CD4-positive, alpha-beta T cell treated with Interleukin-10 for 1 hour (primary cell): Measurements from ENCODE around the gene GALR3.

Experiments
- DNase-seq: peaks from one replicate; pipeline ENCODE4 v3.0.0-alpha.2; 2020

GALR3 gene

GRCh38 chr22:37803639-37804351 lies 19.4 kb upstream of the GALR3 start:
- no peak for DNase-seq

DNA sequence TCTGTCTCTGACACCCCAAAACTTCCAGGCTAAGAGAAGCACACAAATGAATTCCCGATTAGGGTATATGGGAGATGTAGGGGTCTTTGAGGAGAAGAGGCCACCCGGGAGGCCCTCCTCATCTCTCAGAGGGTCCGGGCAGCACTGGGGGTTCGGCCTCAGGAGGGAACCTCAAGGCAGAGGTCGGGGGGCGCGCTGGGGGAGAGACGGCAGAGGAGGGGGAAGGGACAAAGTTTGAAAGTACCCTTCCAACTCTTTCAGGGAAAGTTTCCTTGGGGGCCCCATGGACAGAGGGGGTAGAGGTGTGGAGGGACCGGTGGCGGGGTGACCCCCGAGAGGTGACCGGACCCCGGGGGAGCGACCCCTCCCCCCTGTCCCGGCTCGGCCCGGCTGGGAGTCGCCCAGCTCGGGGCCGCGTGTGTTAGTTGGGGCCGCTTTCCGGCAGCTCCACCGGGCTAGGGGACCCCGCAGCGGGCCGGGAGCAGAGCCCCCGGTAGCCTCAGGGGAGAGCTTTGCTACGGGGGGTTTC lies 18.8 kb upstream of the GALR3 start:
- DNase-seq: no peak

GRCh38 chr22:37804881-37805809 lies 18.0 kb upstream of the GALR3 start:
- DNase-seq: peak; percentile 77

GRCh38 chr22:37805810-37806277 lies 17.3 kb upstream of the GALR3 start:
- DNase-seq: no peak

DNA sequence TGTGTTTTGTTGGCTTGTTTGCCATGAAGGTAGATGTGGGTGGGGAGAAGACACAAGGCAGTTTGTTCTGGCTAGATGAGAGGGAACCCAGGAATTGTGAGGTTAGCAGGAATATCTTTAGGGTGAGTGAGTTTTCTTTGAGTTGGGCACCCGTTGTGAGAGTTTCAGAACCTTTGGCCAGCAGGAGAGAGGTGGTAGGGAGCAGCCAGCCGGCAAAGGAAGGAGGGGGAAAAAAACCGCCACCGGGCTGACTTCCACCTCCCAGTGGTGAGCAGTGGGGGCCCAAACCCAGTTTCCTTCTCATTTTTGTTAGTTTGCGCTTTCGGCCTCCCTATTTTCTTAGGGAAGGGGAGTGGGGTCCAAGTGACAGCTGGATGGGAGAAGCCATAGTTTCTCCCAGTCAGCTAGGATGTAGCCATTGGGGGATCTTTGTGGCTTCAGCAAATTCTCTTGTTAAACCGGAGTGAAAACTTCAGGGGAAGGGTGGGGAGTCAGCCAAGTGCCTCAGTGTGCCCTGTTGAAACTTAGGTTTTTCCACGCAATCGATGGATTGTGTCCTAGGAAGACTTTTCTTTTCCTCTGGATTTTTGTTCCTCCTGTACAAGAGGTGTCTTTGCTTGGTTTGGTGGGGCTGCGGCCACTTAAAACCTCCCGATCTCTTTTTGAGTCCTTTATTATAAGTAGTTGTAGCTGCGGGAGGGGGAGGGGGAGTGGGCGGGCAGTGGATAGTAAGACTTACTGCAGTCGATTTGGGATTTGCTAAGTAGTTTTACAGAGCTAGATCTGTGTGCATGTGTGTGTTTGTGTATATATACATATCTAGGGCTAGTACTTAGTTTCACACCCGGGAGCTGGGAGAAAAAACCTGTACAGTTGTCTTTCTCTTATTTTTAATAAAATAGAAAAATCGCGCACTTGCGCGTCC lies 16.5 kb upstream of the GALR3 start:
- no peak for DNase-seq

- DNase-seq: peak; percentile 91
These were observed 15.5 kb upstream of the GALR3 start, which contains the start of gene GCAT for GRCh38 chr22:37807410-37808293. Gene GCAT (plus strand): TSS chr22:37807934. CDS start chr22:37807968, 34 bp downstream.

GRCh38 chr22:37808294-37808657 lies 14.9 kb upstream of the GALR3 start:
- DNase-seq: no peak

GRCh38 chr22:37809672-37810333 lies 13.4 kb upstream of the GALR3 start:
- no peak for DNase-seq

- no peak for DNase-seq
These were observed 11.3 kb upstream of the GALR3 start for GRCh38 chr22:37811867-37812266.

GRCh38 chr22:37812869-37813678 lies 10.1 kb upstream of the GALR3 start:
- DNase-seq: no peak

- no peak for DNase-seq
These were observed 7.6 kb upstream of the GALR3 start for GRCh38 chr22:37815593-37815992.

DNA sequence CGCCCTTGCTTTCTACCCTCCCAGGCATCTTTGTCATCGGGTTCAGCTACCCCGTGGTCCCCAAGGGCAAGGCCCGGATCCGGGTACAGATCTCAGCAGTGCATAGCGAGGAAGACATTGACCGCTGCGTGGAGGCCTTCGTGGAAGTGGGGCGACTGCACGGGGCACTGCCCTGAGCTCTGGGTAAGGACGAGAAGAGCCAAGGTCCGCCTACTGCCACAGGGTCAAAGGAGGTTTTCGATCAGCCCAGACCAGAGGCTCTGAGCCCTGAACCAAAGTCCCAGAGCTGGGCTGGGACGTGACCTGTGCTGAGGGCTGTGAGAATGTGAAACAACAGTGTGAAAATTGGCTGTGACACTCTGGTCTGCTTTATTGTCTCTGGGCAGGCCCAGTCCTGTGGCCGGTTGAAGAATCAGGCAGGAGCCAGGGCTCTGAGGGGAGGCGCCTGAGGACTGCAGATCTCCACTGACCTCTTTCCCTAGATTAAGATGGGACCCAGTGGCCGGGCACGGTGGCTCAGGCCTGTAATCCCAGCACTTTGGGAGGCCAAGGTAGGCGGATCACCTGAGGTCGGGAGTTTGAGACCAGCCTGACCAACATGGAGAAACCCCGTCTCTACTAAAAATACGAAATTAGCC lies 6.5 kb upstream of the GALR3 start:
- DNase-seq: no peak

GRCh38 chr22:37817705-37818408 lies 5.3 kb upstream of the GALR3 start:
- DNase-seq: peak; percentile 84

DNA sequence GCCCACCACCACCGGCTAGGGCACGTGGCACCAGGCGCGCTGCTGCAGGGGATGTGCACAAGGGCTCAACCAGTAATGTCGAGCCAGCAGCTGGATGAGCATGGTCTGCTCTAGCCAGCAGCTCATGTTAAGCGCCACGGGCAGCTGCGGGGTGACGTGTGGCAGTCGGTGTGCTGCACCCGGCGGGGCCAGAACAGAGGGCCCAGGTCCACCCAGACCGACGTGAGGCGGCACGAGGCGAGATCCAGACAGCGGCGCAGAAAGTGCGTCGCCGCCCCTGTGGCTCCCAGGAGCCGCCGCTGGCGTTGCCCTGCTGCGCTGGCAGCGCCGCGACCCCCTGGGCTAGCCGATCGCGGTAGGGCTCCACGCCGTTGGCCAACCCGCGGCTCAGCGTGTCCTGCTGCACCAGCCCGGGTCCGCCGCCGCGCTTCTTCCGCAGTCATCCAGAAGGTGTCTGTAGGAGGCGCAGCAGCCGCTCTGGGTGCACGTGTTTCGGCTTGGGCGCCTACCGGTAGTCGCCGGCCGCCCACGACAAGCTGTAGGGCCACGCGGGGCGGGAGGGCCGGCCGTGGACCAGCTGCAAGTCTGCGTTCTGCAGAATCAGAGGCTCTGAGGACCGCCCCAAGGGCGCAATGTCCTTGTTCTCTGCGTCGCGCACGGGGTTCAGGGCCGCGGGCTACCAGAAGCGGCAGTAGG lies 4.6 kb upstream of the GALR3 start:
- peak; percentile 69 for DNase-seq

DNA sequence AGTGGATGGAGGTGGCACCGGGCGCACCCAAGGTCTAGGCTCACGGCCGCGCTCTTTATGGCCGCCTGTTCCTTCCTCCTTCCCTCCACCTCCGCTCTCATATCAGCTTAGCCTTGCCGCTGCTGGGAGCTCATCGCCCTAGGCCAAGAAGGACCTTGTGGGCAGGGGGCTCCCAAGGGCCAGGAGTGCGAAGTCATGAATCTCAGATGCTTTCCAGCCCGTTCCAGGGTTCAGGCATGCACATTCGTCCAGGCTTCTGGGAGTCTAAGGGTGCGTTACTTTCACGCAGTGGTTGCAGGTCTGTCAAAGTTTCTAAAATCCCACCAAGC lies 4.1 kb upstream of the GALR3 start:
- DNase-seq: no peak

GRCh38 chr22:37820350-37820749 lies 2.8 kb upstream of the GALR3 start:
- no peak for DNase-seq

DNA sequence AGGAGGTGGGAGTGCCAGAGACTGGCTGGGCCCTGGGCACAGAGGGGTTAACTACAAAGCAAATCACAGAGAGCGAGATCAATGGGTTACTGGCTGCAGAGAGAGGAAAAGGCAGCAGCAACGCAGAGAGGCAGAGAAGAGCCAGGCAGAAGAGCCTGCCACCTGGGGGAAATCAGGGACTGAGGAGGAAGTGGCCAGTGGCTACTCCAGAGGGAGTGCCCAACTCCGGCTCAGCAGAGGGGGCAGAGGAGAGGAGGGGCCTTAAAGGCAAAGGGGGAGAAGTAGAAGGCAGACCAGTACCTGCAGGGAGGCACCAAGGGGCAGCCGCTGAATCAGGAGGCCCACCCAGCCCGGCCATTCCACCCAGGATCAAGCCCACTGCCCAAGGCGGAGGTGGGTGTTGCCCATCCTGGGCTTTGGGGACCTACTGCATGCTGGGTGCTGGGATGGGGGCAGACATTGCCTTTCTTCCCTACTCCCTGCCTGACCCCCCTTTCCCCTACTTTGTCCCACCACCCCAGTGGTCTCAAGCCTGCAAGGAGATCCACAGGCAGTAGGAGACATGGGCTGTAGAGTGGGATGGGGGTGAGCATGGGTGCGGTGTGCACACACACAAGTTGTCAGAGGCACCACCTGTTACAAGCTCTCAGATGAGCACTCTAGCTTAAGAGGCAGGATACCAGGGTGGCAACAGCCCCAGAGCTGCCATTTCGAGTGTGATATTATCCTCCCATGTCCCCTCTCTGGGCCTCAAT lies 926 bp upstream of the GALR3 start:
- no peak for DNase-seq
